H9 (cell line): ENCODE data around the gene CD300LD. TPM values are rescaled to one million over a fixed set of nuclear protein-coding genes. Genes with fewer than 3 reads are reported as not detected.

ENCODE experiments used
- DNase-seq: peaks from one replicate; pipeline ENCODE4 v3.0.0-alpha.2; 2017
- H2AFZ ChIP-seq: one replicate; pipeline ENCODE4 v1.6.1; 2013; ENCODE audit warnings: mild to moderate bottlenecking, low read length, control low read depth, moderate library complexity
- H2AK5ac ChIP-seq: 2 replicates; pipeline ENCODE4 v1.6.1; 2013; ENCODE audit warnings: low read length, control low read depth, mixed read lengths; ENCODE audit not compliant: insufficient read length
- H2BK120ac ChIP-seq: one replicate; pipeline ENCODE4 v1.6.1; 2013; ENCODE audit warnings: low read depth, mild to moderate bottlenecking, low read length, control low read depth, inconsistent platforms; ENCODE audit not compliant: poor library complexity, severe bottlenecking
- H2BK12ac ChIP-seq: 2 replicates; pipeline ENCODE4 v1.6.1; 2013; ENCODE audit warnings: low read length, control low read depth, mixed read lengths, low read depth; ENCODE audit not compliant: insufficient read length
- H2BK15ac ChIP-seq: 2 replicates; pipeline ENCODE4 v1.6.1; 2013; ENCODE audit warnings: low read depth, low read length, control low read depth
- H2BK20ac ChIP-seq: one replicate; pipeline ENCODE4 v1.6.1; 2013; ENCODE audit warnings: low read depth, mild to moderate bottlenecking, low read length, control low read depth, inconsistent platforms; ENCODE audit not compliant: poor library complexity, severe bottlenecking
- H2BK5ac ChIP-seq: 2 replicates; pipeline ENCODE4 v1.6.1; 2013; ENCODE audit warnings: low read length, control low read depth, mixed read lengths; ENCODE audit not compliant: insufficient read length
- H3K14ac ChIP-seq: 2 replicates; pipeline ENCODE4 v1.6.1; 2013; ENCODE audit warnings: low read length, control low read depth; ENCODE audit not compliant: insufficient read depth
- H3K18ac ChIP-seq: 2 replicates; pipeline ENCODE4 v1.6.1; 2013; ENCODE audit warnings: low read depth, mild to moderate bottlenecking, mixed read lengths, low read length, control low read depth; ENCODE audit not compliant: insufficient read length
- H3K23ac ChIP-seq: 2 replicates; pipeline ENCODE4 v1.6.1; 2013; ENCODE audit warnings: low read length, control low read depth, mixed read lengths, low read depth; ENCODE audit not compliant: insufficient read length
- H3K23me2 ChIP-seq: 2 replicates; pipeline ENCODE4 v1.6.1; 2013; ENCODE audit warnings: low read depth, mild to moderate bottlenecking, mixed read lengths, low read length, control low read depth; ENCODE audit not compliant: insufficient read length, poor library complexity, severe bottlenecking
- H3K27ac ChIP-seq: 2 replicates; pipeline ENCODE4 v1.5.1; 2013; ENCODE audit warnings: low read length, control low read depth, mixed read lengths, low read depth; ENCODE audit not compliant: insufficient read length
- H3K27me3 ChIP-seq: 2 replicates; pipeline ENCODE4 v1.6.1; 2013; ENCODE audit warnings: low read length, control low read depth, inconsistent platforms; ENCODE audit not compliant: insufficient read depth
- H3K4ac ChIP-seq: 2 replicates; pipeline ENCODE4 v1.6.1; 2013; ENCODE audit warnings: low read depth, mild to moderate bottlenecking, control low read depth, inconsistent platforms, low read length, moderate library complexity
- H3K4me1 ChIP-seq: 2 replicates; pipeline ENCODE4 v1.6.1; 2013; ENCODE audit warnings: low read length, control low read depth, inconsistent platforms; ENCODE audit not compliant: insufficient read depth
- H3K4me2 ChIP-seq: 2 replicates; pipeline ENCODE4 v1.6.1; 2013; ENCODE audit warnings: low read length, control low read depth, mixed read lengths; ENCODE audit not compliant: insufficient read length, insufficient read depth
- H3K56ac ChIP-seq: 2 replicates; pipeline ENCODE4 v1.6.1; 2013; ENCODE audit warnings: low read depth, mild to moderate bottlenecking, mixed read lengths, low read length, control low read depth; ENCODE audit not compliant: insufficient read length
- H3K79me1 ChIP-seq: 2 replicates; pipeline ENCODE4 v1.6.1; 2013; ENCODE audit warnings: low read depth, mild to moderate bottlenecking, moderate library complexity, low read length, control low read depth, inconsistent platforms; ENCODE audit not compliant: insufficient read depth, poor library complexity, severe bottlenecking
- H3K79me2 ChIP-seq: 2 replicates; pipeline ENCODE4 v1.6.1; 2013; ENCODE audit warnings: low read length, control low read depth, inconsistent platforms; ENCODE audit not compliant: insufficient read depth
- H3K9ac ChIP-seq: 2 replicates; pipeline ENCODE4 v1.6.1; 2013; ENCODE audit warnings: low read length, control low read depth, mixed read lengths; ENCODE audit not compliant: insufficient read length; ENCODE audit errors: extremely low read depth
- H3K9me3 ChIP-seq: one replicate; pipeline ENCODE4 v1.6.1; 2013; ENCODE audit warnings: low read depth, low read length, inconsistent platforms; ENCODE audit not compliant: control insufficient read depth
- H3T11ph ChIP-seq: one replicate; pipeline ENCODE4 v1.6.1; 2013; ENCODE audit warnings: mild to moderate bottlenecking, low read length, control low read depth, inconsistent platforms
- H4K20me1 ChIP-seq: one replicate; pipeline ENCODE4 v1.6.1; 2013; ENCODE audit not compliant: control insufficient read depth, insufficient read length, insufficient read depth
- H4K5ac ChIP-seq: 2 replicates; pipeline ENCODE4 v1.6.1; 2013; ENCODE audit warnings: low read depth, mild to moderate bottlenecking, mixed read lengths, low read length, control low read depth; ENCODE audit not compliant: insufficient read length
- H4K8ac ChIP-seq: replicated peaks from 2 replicates; pipeline ENCODE4 v1.6.1; 2013; ENCODE audit warnings: low read length, control low read depth, mixed read lengths, low read depth; ENCODE audit not compliant: insufficient read length
- H4K91ac ChIP-seq: 2 replicates; pipeline ENCODE4 v1.6.1; 2013; ENCODE audit warnings: low read depth, mild to moderate bottlenecking, moderate library complexity, mixed read lengths, low read length, control low read depth; ENCODE audit not compliant: insufficient read length
- H3K27ac Mint-ChIP-seq, 3 experiments: 2 replicates in 2 of 3; 3 replicates in 1 of 3; pipeline ENCODE4 v1.8.0; 2020 to 2021; ENCODE audit warnings: mixed read lengths in 3 of 3, mild to moderate bottlenecking in 1 of 3, moderate library complexity in 1 of 3
- H3K27me3 Mint-ChIP-seq: 2 replicates; pipeline ENCODE4 v1.8.0; 2021; ENCODE audit warnings: low read depth, mild to moderate bottlenecking, moderate library complexity, mixed read lengths
- H3K36me3 Mint-ChIP-seq, 3 experiments: 2 replicates in 2 of 3; 3 replicates in 1 of 3; pipeline ENCODE4 v1.8.0; 2020 to 2021; ENCODE audit warnings: low read depth in 3 of 3, mixed read lengths in 3 of 3; ENCODE audit not compliant: insufficient read depth in 1 of 3
- H3K4me1 Mint-ChIP-seq, 2 experiments: 2 replicates each; pipeline ENCODE4 v1.8.0; 2020; ENCODE audit warnings: mixed read lengths in 2 of 2
- H3K4me3 Mint-ChIP-seq, 2 experiments: 2 replicates in 1 of 2; 3 replicates in 1 of 2; pipeline ENCODE4 v1.8.0; 2020 to 2021; ENCODE audit warnings: mild to moderate bottlenecking in 2 of 2, mixed read lengths in 2 of 2, moderate library complexity in 1 of 2
- H3K9me3 Mint-ChIP-seq, 2 experiments: 2 replicates in 1 of 2; 3 replicates in 1 of 2; pipeline ENCODE4 v1.8.0; 2020; ENCODE audit warnings: mild to moderate bottlenecking in 2 of 2, mixed read lengths in 2 of 2, moderate library complexity in 1 of 2
- WGBS: extraction: QIAGEN DNeasy Blood & Tissue Kit; methylation state at CpG from one replicate; pipeline ENCODE4 v1.1.7; 2013; ENCODE audit warnings: missing lambda C conversion rate, low lambda C conversion rate, mixed read lengths; ENCODE audit not compliant: insufficient read length; ENCODE audit errors: extremely low coverage; 5-methylcytosine and 5-hydroxymethylcytosine counted together
- total RNA-seq: library from RNA; stranded (reverse); gene quantifications from 2 replicates; pipeline ENCODE4 v1.2.1, GENCODE V29; 2021
- TF ChIP-seq, protein P1 (sequence below): fragments of 200-600 bp; sonication (generic); conservative IDR thresholded peaks from 3 replicates; pipeline ENCODE4 v1.8.0; 2021; ENCODE audit warnings: antibody characterized with exemption, mild to moderate bottlenecking

CD300LD gene
- total RNA-seq, 1 experiment from 2014 or later: not detected

DNA sequence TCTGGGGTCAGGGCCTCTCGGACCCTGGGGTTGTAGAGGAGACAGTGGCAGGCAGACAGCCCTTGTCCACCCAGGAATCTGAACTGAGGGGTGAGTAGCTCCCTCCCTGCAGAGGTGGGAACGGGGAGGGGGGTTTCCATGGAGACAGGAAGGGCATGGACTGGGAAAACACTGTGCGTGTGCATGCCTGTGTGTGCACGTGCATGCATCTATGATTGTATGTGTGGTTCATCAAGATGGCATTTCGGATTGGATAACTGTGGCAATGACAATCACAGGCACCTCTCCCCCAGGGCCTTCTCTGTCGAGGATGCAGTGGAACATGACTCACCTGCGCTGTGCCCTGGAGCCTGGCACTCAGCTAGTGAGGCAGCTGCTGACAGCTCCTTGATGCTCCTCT, 40.0 kb downstream of the CD300LD start:
- Histone ChIP-seq H3K18ac (no peak overlapping the region), H3K9ac (no peak overlapping the region), H4K91ac (no peak overlapping the region), H3K27ac (no peak overlapping the region), H3K23me2 (no peaks in the 10 kb centered on the region), H3K9me3 (no peaks in the 10 kb centered on the region), H2AK5ac (no peak overlapping the region), H4K8ac (no peak overlapping the region), H2BK5ac (no peak overlapping the region), H4K20me1 (no peaks in the 10 kb centered on the region), H3K56ac (no peak overlapping the region), H2BK12ac (no peak overlapping the region), H3T11ph (no peak overlapping the region), H3K4me1 (no peaks in the 10 kb centered on the region), H2BK15ac (no peak overlapping the region), H2BK20ac (no peak overlapping the region), H2BK120ac (no peak overlapping the region), H3K4ac (no peak overlapping the region), H4K5ac (no peak overlapping the region), H3K4me2 (no peak overlapping the region), H3K79me2 (no peaks in the 10 kb centered on the region), H3K23ac (no peak overlapping the region), H3K14ac (no peak overlapping the region), H2AFZ (no peak overlapping the region), H3K79me1 (no peaks in the 10 kb centered on the region), H3K27me3 (no peaks in the 10 kb centered on the region)
- Mint-ChIP-seq H3K4me3 (no peak overlapping the region; a peak in 1 of 5 replicates), H3K4me1 (no peaks in the 10 kb centered on the region), H3K36me3 (peaks cover 0 to 8% (median 0%) of the 10 kb centered on the region in 3 experiments; a peak in 4 of 7 replicates), H3K27me3 (peaks cover 29% of the 10 kb centered on the region), H3K27ac (no peak overlapping the region; a peak in 1 of 7 replicates), H3K9me3 (peaks cover 4 to 6% of the 10 kb centered on the region in 2 experiments; a peak in 4 of 5 replicates)
- TF ChIP-seq, protein P1, sequence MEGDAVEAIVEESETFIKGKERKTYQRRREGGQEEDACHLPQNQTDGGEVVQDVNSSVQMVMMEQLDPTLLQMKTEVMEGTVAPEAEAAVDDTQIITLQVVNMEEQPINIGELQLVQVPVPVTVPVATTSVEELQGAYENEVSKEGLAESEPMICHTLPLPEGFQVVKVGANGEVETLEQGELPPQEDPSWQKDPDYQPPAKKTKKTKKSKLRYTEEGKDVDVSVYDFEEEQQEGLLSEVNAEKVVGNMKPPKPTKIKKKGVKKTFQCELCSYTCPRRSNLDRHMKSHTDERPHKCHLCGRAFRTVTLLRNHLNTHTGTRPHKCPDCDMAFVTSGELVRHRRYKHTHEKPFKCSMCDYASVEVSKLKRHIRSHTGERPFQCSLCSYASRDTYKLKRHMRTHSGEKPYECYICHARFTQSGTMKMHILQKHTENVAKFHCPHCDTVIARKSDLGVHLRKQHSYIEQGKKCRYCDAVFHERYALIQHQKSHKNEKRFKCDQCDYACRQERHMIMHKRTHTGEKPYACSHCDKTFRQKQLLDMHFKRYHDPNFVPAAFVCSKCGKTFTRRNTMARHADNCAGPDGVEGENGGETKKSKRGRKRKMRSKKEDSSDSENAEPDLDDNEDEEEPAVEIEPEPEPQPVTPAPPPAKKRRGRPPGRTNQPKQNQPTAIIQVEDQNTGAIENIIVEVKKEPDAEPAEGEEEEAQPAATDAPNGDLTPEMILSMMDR: no peak
- no peak for DNase-seq
- no CpG with 5 or more reads among the region's 7 CpGs for WGBS
